ENCODE measurements around the gene CIB4. TPM values are rescaled to one million over a fixed set of nuclear protein-coding genes. Genes with fewer than 3 reads are reported as not detected.

The CIB4 gene
- total RNA-seq, 1 experiment from 2014 or later = not detected

DNA sequence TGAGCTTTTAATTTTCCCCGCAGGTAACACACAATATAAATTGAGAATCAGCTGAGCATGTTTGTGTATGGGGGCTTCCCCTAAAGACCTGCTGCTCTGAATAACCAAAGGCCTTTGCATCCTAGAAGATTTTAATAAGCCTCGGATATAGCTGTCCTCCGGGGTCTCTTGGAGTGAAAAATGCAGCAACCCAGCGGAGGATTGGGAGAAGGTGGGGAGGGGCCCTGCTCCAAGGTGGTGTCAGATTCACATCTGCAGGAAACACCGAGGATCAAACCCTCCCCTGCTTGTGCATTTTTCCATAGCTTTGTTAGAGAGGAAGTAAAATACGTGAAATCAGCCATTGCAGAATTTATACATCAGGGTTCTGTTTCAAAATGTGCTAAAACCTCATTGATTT is 100.2 kb downstream of the CIB4 start:
- DNase-seq (ENCODE audit: low spot score) (no peak), ATAC-seq (peak; percentile 64)
- ChIA-PET CTCF (interaction anchor here (0.8 to 4.2 kb wide), 13 partner anchors 12 to 402 kb away, joined by 3 to 37 read pairs (median 5); a partner anchor contains a TSS), POLR2A (interaction anchor here (1.3 kb wide), 1 partner anchor 12 kb away, joined by 3 read pairs; no protein-coding TSS in a partner anchor)
- Mint-ChIP-seq H3K4me3 (peak overlapping the region; percentile 12; the same call in 1 of the 2 replicates), H3K36me3 (no peaks in the 10 kb centered on the region), H3K27me3 (ENCODE audit: low read depth) (no peaks in the 10 kb centered on the region), H3K27ac (no peak overlapping the region), H3K4me1 (peaks cover 28% of the 10 kb centered on the region), H3K9me3 (no peaks in the 10 kb centered on the region)
- TF ChIP-seq, protein P1, sequence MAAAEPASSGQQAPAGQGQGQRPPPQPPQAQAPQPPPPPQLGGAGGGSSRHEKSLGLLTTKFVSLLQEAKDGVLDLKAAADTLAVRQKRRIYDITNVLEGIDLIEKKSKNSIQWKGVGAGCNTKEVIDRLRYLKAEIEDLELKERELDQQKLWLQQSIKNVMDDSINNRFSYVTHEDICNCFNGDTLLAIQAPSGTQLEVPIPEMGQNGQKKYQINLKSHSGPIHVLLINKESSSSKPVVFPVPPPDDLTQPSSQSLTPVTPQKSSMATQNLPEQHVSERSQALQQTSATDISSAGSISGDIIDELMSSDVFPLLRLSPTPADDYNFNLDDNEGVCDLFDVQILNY (CRISPR knock-in tag; IDR thresholded peaks at IDR 0.05) = no peak
- no peak for TF ChIP-seq ZNF138 (CRISPR knock-in tag; conservative IDR thresholded peaks at IDR 0.05)
- TF ChIP-seq ZNF512 (CRISPR knock-in tag; IDR thresholded peaks at IDR 0.05; ENCODE audit: borderline replicate concordance) = no peak

GRCh38 chr2:26540306-26540705 is 100.9 kb downstream of the CIB4 start:
- ChIA-PET CTCF (interaction anchor here (0.8 to 4.2 kb wide), 11 partner anchors 13 to 402 kb away, joined by 3 to 37 read pairs (median 5); a partner anchor contains a TSS), POLR2A (no interaction called here)
- H3K4me1 Mint-ChIP-seq = peaks cover 28% of the 10 kb centered on the region
- H3K27ac Mint-ChIP-seq = no peak overlapping the region
- no peak overlapping the region; the same call in 1 of the 2 replicates for H3K4me3 Mint-ChIP-seq
- no peaks in the 10 kb centered on the region for H3K9me3 Mint-ChIP-seq
- ATAC-seq = peak; percentile 53
- DNase-seq (ENCODE audit: low spot score) = no peak
- no peaks in the 10 kb centered on the region for H3K36me3 Mint-ChIP-seq
- H3K27me3 Mint-ChIP-seq (ENCODE audit: low read depth) = no peaks in the 10 kb centered on the region
- no peak for TF ChIP-seq NFE2L1 (CRISPR knock-in tag; IDR thresholded peaks at IDR 0.05)
- no peak for TF ChIP-seq ZNF671 (CRISPR knock-in tag; IDR thresholded peaks at IDR 0.05)
- TF ChIP-seq, protein P2, sequence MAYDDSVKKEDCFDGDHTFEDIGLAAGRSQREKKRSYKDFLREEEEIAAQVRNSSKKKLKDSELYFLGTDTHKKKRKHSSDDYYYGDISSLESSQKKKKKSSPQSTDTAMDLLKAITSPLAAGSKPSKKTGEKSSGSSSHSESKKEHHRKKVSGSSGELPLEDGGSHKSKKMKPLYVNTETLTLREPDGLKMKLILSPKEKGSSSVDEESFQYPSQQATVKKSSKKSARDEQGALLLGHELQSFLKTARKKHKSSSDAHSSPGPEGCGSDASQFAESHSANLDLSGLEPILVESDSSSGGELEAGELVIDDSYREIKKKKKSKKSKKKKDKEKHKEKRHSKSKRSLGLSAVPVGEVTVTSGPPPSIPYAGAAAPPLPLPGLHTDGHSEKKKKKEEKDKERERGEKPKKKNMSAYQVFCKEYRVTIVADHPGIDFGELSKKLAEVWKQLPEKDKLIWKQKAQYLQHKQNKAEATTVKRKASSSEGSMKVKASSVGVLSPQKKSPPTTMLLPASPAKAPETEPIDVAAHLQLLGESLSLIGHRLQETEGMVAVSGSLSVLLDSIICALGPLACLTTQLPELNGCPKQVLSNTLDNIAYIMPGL (CRISPR knock-in tag; IDR thresholded peaks at IDR 0.05) = no peak
- TF ChIP-seq ZNF138 (CRISPR knock-in tag; conservative IDR thresholded peaks at IDR 0.05) = no peak
- no peak for TF ChIP-seq ZNF232 (CRISPR knock-in tag; IDR thresholded peaks at IDR 0.05)
- no peak for TF ChIP-seq ESRRA (CRISPR knock-in tag; IDR thresholded peaks at IDR 0.05; ENCODE audit: borderline replicate concordance)
- TF ChIP-seq ATF3 (CRISPR knock-in tag; conservative IDR thresholded peaks at IDR 0.05) = no peak
- TF ChIP-seq ELF4 (CRISPR knock-in tag; IDR thresholded peaks at IDR 0.05; ENCODE audit: low read depth) = no peak
- no peak for TF ChIP-seq CREB1 (CRISPR knock-in tag; IDR thresholded peaks at IDR 0.05)
- TF ChIP-seq, protein P3, sequence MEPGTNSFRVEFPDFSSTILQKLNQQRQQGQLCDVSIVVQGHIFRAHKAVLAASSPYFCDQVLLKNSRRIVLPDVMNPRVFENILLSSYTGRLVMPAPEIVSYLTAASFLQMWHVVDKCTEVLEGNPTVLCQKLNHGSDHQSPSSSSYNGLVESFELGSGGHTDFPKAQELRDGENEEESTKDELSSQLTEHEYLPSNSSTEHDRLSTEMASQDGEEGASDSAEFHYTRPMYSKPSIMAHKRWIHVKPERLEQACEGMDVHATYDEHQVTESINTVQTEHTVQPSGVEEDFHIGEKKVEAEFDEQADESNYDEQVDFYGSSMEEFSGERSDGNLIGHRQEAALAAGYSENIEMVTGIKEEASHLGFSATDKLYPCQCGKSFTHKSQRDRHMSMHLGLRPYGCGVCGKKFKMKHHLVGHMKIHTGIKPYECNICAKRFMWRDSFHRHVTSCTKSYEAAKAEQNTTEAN (CRISPR knock-in tag; IDR thresholded peaks at IDR 0.05) = no peak
- no peak for TF ChIP-seq ZNF416 (CRISPR knock-in tag; IDR thresholded peaks at IDR 0.05)
- TF ChIP-seq ZNF121 (CRISPR knock-in tag; IDR thresholded peaks at IDR 0.05) = no peak
- no peak for TF ChIP-seq NR1H2 (CRISPR knock-in tag; IDR thresholded peaks at IDR 0.05)
- TF ChIP-seq NR3C1 (CRISPR knock-in tag; conservative IDR thresholded peaks at IDR 0.05; ENCODE audit: low read depth) = no peak
- TF ChIP-seq ZMAT4 (CRISPR knock-in tag; IDR thresholded peaks at IDR 0.05) = no peak
- no peak for TF ChIP-seq TEAD1 (CRISPR knock-in tag; IDR thresholded peaks at IDR 0.05)
- TF ChIP-seq, protein P4, sequence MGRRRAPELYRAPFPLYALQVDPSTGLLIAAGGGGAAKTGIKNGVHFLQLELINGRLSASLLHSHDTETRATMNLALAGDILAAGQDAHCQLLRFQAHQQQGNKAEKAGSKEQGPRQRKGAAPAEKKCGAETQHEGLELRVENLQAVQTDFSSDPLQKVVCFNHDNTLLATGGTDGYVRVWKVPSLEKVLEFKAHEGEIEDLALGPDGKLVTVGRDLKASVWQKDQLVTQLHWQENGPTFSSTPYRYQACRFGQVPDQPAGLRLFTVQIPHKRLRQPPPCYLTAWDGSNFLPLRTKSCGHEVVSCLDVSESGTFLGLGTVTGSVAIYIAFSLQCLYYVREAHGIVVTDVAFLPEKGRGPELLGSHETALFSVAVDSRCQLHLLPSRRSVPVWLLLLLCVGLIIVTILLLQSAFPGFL (CRISPR knock-in tag; IDR thresholded peaks at IDR 0.05; ENCODE audit: borderline replicate concordance) = no peak
- TF ChIP-seq, protein P5, sequence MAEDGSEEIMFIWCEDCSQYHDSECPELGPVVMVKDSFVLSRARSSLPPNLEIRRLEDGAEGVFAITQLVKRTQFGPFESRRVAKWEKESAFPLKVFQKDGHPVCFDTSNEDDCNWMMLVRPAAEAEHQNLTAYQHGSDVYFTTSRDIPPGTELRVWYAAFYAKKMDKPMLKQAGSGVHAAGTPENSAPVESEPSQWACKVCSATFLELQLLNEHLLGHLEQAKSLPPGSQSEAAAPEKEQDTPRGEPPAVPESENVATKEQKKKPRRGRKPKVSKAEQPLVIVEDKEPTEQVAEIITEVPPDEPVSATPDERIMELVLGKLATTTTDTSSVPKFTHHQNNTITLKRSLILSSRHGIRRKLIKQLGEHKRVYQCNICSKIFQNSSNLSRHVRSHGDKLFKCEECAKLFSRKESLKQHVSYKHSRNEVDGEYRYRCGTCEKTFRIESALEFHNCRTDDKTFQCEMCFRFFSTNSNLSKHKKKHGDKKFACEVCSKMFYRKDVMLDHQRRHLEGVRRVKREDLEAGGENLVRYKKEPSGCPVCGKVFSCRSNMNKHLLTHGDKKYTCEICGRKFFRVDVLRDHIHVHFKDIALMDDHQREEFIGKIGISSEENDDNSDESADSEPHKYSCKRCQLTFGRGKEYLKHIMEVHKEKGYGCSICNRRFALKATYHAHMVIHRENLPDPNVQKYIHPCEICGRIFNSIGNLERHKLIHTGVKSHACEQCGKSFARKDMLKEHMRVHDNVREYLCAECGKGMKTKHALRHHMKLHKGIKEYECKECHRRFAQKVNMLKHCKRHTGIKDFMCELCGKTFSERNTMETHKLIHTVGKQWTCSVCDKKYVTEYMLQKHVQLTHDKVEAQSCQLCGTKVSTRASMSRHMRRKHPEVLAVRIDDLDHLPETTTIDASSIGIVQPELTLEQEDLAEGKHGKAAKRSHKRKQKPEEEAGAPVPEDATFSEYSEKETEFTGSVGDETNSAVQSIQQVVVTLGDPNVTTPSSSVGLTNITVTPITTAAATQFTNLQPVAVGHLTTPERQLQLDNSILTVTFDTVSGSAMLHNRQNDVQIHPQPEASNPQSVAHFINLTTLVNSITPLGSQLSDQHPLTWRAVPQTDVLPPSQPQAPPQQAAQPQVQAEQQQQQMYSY (CRISPR knock-in tag; IDR thresholded peaks at IDR 0.05) = no peak
- no peak for TF ChIP-seq ZNF281 (CRISPR knock-in tag; IDR thresholded peaks at IDR 0.05)

Data from WTC11 (cell line).